Measurements from ENCODE around the gene CBX5. TPM values are rescaled to one million over a fixed set of nuclear protein-coding genes. Genes with fewer than 3 reads are reported as not detected.
"Not testable (repeated sequence)": the region's sequence is repeated elsewhere in the genome, so short reads cannot be mapped to it uniquely, and the experiment has no call there.

The CBX5 gene
- total RNA-seq (2021; ENCODE audit: unreplicated experiment) (130 TPM), Bru-seq, nascent RNA (percentile 95 among the genes with signal in this experiment), BruChase-seq, experiment 1, labeled RNA remaining after a 2-hour chase (percentile 99 among the genes with signal in this experiment), BruChase-seq, experiment 2, labeled RNA remaining after a 6-hour chase (percentile 99 among the genes with signal in this experiment)
- polyA plus RNA-seq (2012; ENCODE audit: insufficient read length) = 19.4 TPM
- long read RNA-seq, full-length matches to known transcripts = 31 of 84 reads
- long read RNA-seq, partial matches to known transcripts = 5 of 84 reads
- long read RNA-seq, other reads (novel, unspliced or antisense) = 48 of 84 reads

DNA sequence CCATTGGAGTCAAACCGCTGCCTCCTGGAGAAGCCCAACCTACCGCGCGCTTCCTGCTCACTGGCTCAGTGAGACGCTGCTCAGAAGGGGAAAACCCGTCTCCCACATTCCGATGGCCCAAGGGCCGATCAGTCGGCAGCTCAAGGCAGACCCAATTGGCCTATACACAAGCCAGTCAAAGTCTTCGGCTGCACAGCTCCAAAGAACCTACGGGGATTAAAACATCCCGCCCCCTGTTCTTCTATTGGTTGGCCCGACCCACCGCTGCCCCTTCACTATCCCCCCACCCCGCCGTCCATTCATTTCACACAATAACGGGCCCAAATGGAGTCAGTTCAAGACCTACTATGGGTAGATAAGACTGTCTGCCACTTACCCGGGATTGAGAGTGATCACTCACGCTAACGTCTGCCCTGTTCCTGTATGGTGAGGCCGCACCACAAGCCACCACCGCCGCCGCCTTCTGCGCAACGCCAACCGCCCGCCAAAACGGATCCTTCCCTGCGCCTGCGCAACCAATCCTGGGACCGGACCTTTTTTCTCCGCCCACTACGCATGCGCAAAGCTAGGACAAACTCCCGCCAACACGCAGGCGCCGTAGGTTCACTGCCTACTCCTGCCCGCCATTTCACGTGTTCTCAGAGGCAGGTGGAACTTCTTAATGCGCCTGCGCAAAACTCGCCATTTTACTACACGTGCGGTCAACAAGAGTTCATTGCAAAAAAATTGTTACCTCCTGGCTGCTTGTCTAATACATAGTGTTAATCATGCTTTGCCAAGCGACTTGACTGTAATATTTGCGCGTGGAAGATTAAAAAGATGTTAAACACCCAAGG is at the start of gene CBX5:
TSS of gene CBX5 (minus strand) at position 491 of the 836 bp plus-strand sequence. CDS start 22,472 bp downstream, outside the sequence.
- peak within 1 kb of the TSS; percentile 100 for H3K27ac ChIP-seq (ENCODE audit: low read length)
- POLR2A ChIA-PET = interaction anchor here (0.5 to 1.9 kb wide), 10 partner anchors 14 to 490 kb away, joined by 3 to 10 read pairs (median 5); partner anchors contain the start of gene COPZ1
- intact Hi-C loops (cut with micrococcal nuclease; ENCODE audit: unreplicated experiment) (no loop called here), in situ Hi-C loops (cut with HindIII; ENCODE audit: low pct_unique_long_range_greater_than_20kb, low sequenced_read_pairs) (no loop called here)
- no peaks in the 10 kb centered on the region for H3K9me3 ChIP-seq (ENCODE audit: control insufficient read depth, insufficient read depth, low read depth, low read length)
- peak within 1 kb of the TSS; percentile 93 to 99 for H3K4me3 ChIP-seq (ENCODE audit: low read depth in 2 of 2, low read length in 2 of 2)
- peaks cover 28% of the 10 kb centered on the region for H3K4me1 ChIP-seq (ENCODE audit: control insufficient read depth, insufficient read depth, low read length)
- ATAC-seq = peak; percentile 86
- TF ChIP-seq SIN3A (IDR thresholded peaks at IDR 0.05; ENCODE audit: borderline replicate concordance, insufficient read depth, low read depth, low read length) (no peak), POLR2AphosphoS5 (IDR thresholded peaks at IDR 0.05; ENCODE audit: low read depth, low read length) (peak; percentile 90)
- TF ChIP-seq, protein P1, sequence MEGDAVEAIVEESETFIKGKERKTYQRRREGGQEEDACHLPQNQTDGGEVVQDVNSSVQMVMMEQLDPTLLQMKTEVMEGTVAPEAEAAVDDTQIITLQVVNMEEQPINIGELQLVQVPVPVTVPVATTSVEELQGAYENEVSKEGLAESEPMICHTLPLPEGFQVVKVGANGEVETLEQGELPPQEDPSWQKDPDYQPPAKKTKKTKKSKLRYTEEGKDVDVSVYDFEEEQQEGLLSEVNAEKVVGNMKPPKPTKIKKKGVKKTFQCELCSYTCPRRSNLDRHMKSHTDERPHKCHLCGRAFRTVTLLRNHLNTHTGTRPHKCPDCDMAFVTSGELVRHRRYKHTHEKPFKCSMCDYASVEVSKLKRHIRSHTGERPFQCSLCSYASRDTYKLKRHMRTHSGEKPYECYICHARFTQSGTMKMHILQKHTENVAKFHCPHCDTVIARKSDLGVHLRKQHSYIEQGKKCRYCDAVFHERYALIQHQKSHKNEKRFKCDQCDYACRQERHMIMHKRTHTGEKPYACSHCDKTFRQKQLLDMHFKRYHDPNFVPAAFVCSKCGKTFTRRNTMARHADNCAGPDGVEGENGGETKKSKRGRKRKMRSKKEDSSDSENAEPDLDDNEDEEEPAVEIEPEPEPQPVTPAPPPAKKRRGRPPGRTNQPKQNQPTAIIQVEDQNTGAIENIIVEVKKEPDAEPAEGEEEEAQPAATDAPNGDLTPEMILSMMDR (IDR thresholded peaks at IDR 0.05) = no peak
- CTCF ChIA-PET = interaction anchor here (0.6 to 2.8 kb wide), 2 partner anchors 45 to 1638 kb away, joined by 4 to 19 read pairs; partner anchors contain the start of gene COPZ1
- peaks cover 44% of the 10 kb centered on the region for H3K36me3 ChIP-seq (ENCODE audit: control insufficient read depth, insufficient read depth, low read length)
- DNase-seq (ENCODE audit: low read depth, low spot score) = peak; percentile 94
- no TSS peak for BruUV-seq (replicated peaks)
- no peaks in the 10 kb centered on the region for H3K27me3 ChIP-seq (ENCODE audit: control insufficient read depth, insufficient read depth, low read length)

DNA sequence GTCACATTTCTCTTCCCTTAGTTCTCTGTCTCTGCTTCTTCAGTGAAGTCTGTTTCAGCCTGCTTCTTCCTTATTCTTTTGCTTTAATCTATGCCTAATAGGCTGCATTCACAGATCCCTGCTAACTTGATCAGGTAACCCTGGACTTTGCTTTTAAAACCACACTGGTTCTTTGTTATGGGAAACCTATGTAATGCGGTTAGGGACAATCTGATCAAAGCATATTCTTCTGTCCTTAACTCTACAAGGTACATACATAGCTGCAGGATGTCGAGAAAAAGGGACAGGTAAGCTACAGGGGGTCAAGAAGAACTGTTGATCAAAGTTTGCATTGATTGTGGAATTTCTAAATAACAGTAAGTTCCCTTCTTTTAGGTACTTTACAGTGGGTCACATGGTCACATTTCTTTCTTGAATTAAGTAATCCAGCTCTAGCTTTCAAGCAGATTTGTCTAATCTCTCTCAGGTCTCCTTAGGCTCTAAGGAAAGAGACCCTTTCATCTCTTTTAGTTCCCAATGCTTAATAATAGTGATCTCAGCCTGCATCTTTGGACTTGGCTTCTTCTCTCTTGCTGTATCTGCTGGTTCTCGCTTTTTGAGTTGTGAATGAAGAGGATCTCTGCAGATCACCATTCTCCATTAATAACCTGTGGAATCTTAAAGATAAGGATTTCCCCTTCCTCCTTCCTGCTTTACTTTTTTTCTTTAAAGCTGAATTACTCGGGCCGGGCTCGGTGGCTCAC is 48.8 kb upstream of the CBX5 start:
- no TSS peak for BruUV-seq (replicated peaks)
- Histone ChIP-seq H3K36me3 (ENCODE audit: control insufficient read depth, insufficient read depth, low read length) (peaks cover 3% of the 10 kb centered on the region), H3K27ac (ENCODE audit: low read length) (peak overlapping the region; percentile 3; the same call in 1 of the 2 replicates), H3K4me3 (ENCODE audit: low read depth in 2 of 2, low read length in 2 of 2) (no peak overlapping the region), H3K9me3 (ENCODE audit: control insufficient read depth, insufficient read depth, low read depth, low read length) (no peaks in the 10 kb centered on the region), H3K27me3 (ENCODE audit: control insufficient read depth, insufficient read depth, low read length) (no peaks in the 10 kb centered on the region), H3K4me1 (ENCODE audit: control insufficient read depth, insufficient read depth, low read length) (peaks cover 24% of the 10 kb centered on the region)
- CTCF ChIA-PET = no interaction called here
- DNase-seq (ENCODE audit: low read depth, low spot score) (no peak), ATAC-seq (no peak)
- in situ Hi-C loops (cut with HindIII; ENCODE audit: low pct_unique_long_range_greater_than_20kb, low sequenced_read_pairs) = no loop called here
- TF ChIP-seq TCF7L2 (IDR thresholded peaks at IDR 0.05; ENCODE audit: low read depth, low read length) (no peak), SIN3A (IDR thresholded peaks at IDR 0.05; ENCODE audit: borderline replicate concordance, insufficient read depth, low read depth, low read length) (no peak), POLR2AphosphoS5 (IDR thresholded peaks at IDR 0.05; ENCODE audit: low read depth, low read length) (no peak)
- TF ChIP-seq, protein P2, sequence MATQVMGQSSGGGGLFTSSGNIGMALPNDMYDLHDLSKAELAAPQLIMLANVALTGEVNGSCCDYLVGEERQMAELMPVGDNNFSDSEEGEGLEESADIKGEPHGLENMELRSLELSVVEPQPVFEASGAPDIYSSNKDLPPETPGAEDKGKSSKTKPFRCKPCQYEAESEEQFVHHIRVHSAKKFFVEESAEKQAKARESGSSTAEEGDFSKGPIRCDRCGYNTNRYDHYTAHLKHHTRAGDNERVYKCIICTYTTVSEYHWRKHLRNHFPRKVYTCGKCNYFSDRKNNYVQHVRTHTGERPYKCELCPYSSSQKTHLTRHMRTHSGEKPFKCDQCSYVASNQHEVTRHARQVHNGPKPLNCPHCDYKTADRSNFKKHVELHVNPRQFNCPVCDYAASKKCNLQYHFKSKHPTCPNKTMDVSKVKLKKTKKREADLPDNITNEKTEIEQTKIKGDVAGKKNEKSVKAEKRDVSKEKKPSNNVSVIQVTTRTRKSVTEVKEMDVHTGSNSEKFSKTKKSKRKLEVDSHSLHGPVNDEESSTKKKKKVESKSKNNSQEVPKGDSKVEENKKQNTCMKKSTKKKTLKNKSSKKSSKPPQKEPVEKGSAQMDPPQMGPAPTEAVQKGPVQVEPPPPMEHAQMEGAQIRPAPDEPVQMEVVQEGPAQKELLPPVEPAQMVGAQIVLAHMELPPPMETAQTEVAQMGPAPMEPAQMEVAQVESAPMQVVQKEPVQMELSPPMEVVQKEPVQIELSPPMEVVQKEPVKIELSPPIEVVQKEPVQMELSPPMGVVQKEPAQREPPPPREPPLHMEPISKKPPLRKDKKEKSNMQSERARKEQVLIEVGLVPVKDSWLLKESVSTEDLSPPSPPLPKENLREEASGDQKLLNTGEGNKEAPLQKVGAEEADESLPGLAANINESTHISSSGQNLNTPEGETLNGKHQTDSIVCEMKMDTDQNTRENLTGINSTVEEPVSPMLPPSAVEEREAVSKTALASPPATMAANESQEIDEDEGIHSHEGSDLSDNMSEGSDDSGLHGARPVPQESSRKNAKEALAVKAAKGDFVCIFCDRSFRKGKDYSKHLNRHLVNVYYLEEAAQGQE (IDR thresholded peaks at IDR 0.05; ENCODE audit: insufficient read depth in 1 of 2, low read depth in 2 of 2, low read length in 1 of 2) = no peak
- TF ChIP-seq, protein P1 (IDR thresholded peaks at IDR 0.05) = no peak
- POLR2A ChIA-PET = interaction anchor here (0.6 to 0.7 kb wide), 3 partner anchors 42 to 782 kb away, joined by 3 to 4 read pairs (median 4); no protein-coding TSS in a partner anchor
- intact Hi-C loops (cut with micrococcal nuclease; ENCODE audit: unreplicated experiment) = no loop called here

DNA sequence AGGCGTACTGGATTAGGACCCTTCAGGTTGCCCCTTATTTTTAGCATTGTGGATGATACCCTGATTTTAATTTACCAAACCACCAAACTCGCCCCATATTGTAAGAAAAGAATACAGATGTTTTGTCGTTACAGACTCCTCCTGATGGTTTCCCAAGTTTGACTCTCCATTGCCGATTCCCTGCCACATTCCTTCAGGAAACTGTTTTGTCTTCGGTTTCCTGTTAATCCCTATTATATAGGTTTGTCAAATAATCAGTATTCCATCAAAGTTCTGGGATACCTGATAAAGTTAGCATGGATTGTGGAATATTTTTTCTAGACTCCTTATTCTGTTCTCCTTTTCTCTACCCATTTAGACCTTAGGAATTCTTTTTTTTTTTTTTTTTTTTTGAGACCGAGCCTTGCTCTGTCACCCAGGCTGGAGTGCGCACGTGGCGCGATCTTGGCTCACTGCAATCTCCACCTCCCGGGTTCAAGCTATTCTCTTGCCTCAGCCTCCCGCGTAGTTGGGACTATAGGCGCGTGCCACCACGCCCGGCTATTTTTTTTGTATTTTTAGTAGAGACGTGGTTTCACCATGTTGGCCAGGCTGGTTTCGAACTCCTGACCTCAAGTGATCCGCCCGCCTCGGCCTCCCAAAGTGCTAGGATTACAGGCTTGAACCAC is 45.7 kb upstream of the CBX5 start:
- in situ Hi-C loops (cut with HindIII; ENCODE audit: low pct_unique_long_range_greater_than_20kb, low sequenced_read_pairs); H3K9me3 ChIP-seq (ENCODE audit: control insufficient read depth, insufficient read depth, low read depth, low read length); H3K27me3 ChIP-seq (ENCODE audit: control insufficient read depth, insufficient read depth, low read length); DNase-seq (ENCODE audit: low read depth, low spot score); ATAC-seq; H3K36me3 ChIP-seq (ENCODE audit: control insufficient read depth, insufficient read depth, low read length): not testable (repeated sequence)
- intact Hi-C loops (cut with micrococcal nuclease; ENCODE audit: unreplicated experiment) = loop anchor here (2.0 kb wide), 1 partner anchor 37 kb away; no protein-coding TSS in a partner anchor
- TSS peak; percentile 96 for BruUV-seq (replicated peaks)
- Histone ChIP-seq H3K27ac (ENCODE audit: low read length) (peak overlapping the region; percentile 94), H3K4me1 (ENCODE audit: control insufficient read depth, insufficient read depth, low read length) (peaks cover 24% of the 10 kb centered on the region), H3K4me3 (ENCODE audit: low read depth in 2 of 2, low read length in 2 of 2) (peak overlapping the region; percentile 93 to 98)
- ChIA-PET CTCF (interaction anchor here (0.6 to 1.7 kb wide), 26 partner anchors 8 to 535 kb away, joined by 3 to 23 read pairs (median 6); partner anchors contain the start of genes CBX5, HNRNPA1 and NFE2), POLR2A (interaction anchor here (0.6 to 1.2 kb wide), 10 partner anchors 29 to 1485 kb away, joined by 3 to 21 read pairs (median 5); partner anchors contain the start of genes CBX5 and HNRNPA1)
